ENCODE data around the gene AP4M1.

- TF ChIP-seq CTCF (IDR thresholded peaks at IDR 0.05; ENCODE audit: poor library complexity, severe bottlenecking) (no peak), EP300 (conservative IDR thresholded peaks at IDR 0.05; ENCODE audit: poor library complexity, severe bottlenecking) (no peak), EZH2 (IDR thresholded peaks at IDR 0.05; ENCODE audit: borderline replicate concordance, insufficient read depth, low read length, poor library complexity, severe bottlenecking) (no peak), MXI1 (conservative IDR thresholded peaks at IDR 0.05; ENCODE audit: poor library complexity, severe bottlenecking) (no peak), POLR2AphosphoS5 (IDR thresholded peaks at IDR 0.05) (no peak)
These were observed 2.5 kb upstream of the AP4M1 start for GRCh38 chr7:100098913-100099312.
